A549 (cell line): ENCODE results near the gene RBCK1. TPM values are rescaled to one million over a fixed set of nuclear protein-coding genes. Genes with fewer than 3 reads are reported as not detected.

ENCODE experiments used
- ATAC-seq, 2 experiments: fragments of 200-7000 bp in 1 of 2; fragments of >200 bp in 1 of 2; cut with Nextera tagmentation in 1 of 2; cut with Tn5 transposase in 1 of 2; 3 replicates each; pipeline versions ENCODE4 v1.8.0 to v1.9.1; 2018 to 2020; ENCODE audit warnings: mild to moderate bottlenecking in 1 of 2, moderate library complexity in 1 of 2
- CTCF ChIA-PET: fragments of 300-600 bp; sonication (Branson Sonifier 250); formaldehyde crosslinking; extraction: SDS; loops from one replicate; lab custom pipeline; 2021; ENCODE audit warnings: antibody characterized with exemption, inconsistent platforms; lab: Yijun Ruan, JAX
- POLR2A ChIA-PET: fragments of 350-600 bp; formaldehyde crosslinking; extraction: SDS; loops from one replicate; lab custom pipeline; 2021; ENCODE audit warnings: antibody characterized with exemption, inconsistent platforms; lab: Yijun Ruan, JAX
- DNase-seq, 2 experiments: peaks; one replicate each; pipeline versions ENCODE4 v3.0.0 to v3.0.0-alpha.2; 2011 to 2016; ENCODE audit warnings: low read depth in 1 of 2, low spot score in 1 of 2
- FAIRE-seq: peaks from 2 replicates; lab custom pipeline; 2011; peaks lifted over from hg19 to GRCh38; lab: Jason Lieb, UNC
- H3K27ac ChIP-seq, 2 experiments: fragments of >200 bp; sonication (Bioruptor Twin); formaldehyde crosslinking; 3 replicates each; pipeline ENCODE4 v1.5.1; 2016 to 2017
- H3K4me1 ChIP-seq: fragments of >200 bp; sonication (Bioruptor Twin); formaldehyde crosslinking; 3 replicates; pipeline ENCODE4 v1.6.1; 2016
- H3K4me2 ChIP-seq: fragments of >200 bp; sonication (Bioruptor Twin); formaldehyde crosslinking; 3 replicates; pipeline ENCODE4 v1.6.1; 2016
- H3K4me3 ChIP-seq: fragments of >200 bp; sonication (Bioruptor Twin); formaldehyde crosslinking; 3 replicates; pipeline ENCODE4 v1.5.1; 2016
- H3K9me3 ChIP-seq: fragments of >200 bp; sonication (Bioruptor Twin); formaldehyde crosslinking; 3 replicates; pipeline ENCODE4 v1.6.1; 2016
- ATOH8 ChIP-seq: fragments of 250-450 bp; sonication (Bioruptor Pico); IDR thresholded peaks from 2 replicates; pipeline ENCODE4 v1.5.0; 2020; ENCODE audit warnings: low read depth, mild to moderate bottlenecking, moderate library complexity
- BHLHE40 ChIP-seq: IDR thresholded peaks from 2 replicates; pipeline ENCODE4 v1.6.1; 2012; ENCODE audit warnings: low read depth, low read length, inconsistent platforms
- CEBPB ChIP-seq, 2 experiments: fragments of >200 bp in 1 of 2; sonication (Bioruptor Twin) in 1 of 2; formaldehyde crosslinking in 1 of 2; IDR thresholded peaks; 2 replicates each; pipeline ENCODE4 v1.6.1; 2012 to 2016
- EHMT2 ChIP-seq: fragments of 200-600 bp; sonication (generic); IDR thresholded peaks from 2 replicates; pipeline ENCODE4 v1.6.1; 2016; ENCODE audit warnings: antibody characterized with exemption, low read depth, mild to moderate bottlenecking, moderate library complexity
- ESRRA ChIP-seq: fragments of 150-350 bp; IDR thresholded peaks from 2 replicates; pipeline ENCODE4 v1.6.1; 2014; ENCODE audit warnings: mild to moderate bottlenecking, low read length, borderline replicate concordance
- FOSB ChIP-seq: fragments of 250-450 bp; sonication (Bioruptor Pico); IDR thresholded peaks from 2 replicates; pipeline ENCODE4 v1.5.0; 2020; ENCODE audit warnings: mild to moderate bottlenecking, moderate library complexity
- FOSL2 ChIP-seq, 2 experiments: fragments of 450-650 bp in 1 of 2; fragments of >200 bp in 1 of 2; sonication (Bioruptor Twin) in 1 of 2; formaldehyde crosslinking; IDR thresholded peaks; 2 replicates each; pipeline versions ENCODE4 v1.5.0 to v1.6.1; 2016 to 2020; ENCODE audit warnings: mild to moderate bottlenecking in 1 of 2, moderate library complexity in 1 of 2
- FOXS1 ChIP-seq: fragments of 250-450 bp; sonication (Bioruptor Pico); IDR thresholded peaks from 2 replicates; pipeline ENCODE4 v1.5.0; 2020; ENCODE audit warnings: mild to moderate bottlenecking, moderate library complexity
- GATA3 ChIP-seq: IDR thresholded peaks from 2 replicates; pipeline ENCODE4 v1.6.1; 2012; ENCODE audit warnings: borderline replicate concordance
- HDAC2 ChIP-seq: fragments of 200-600 bp; sonication (generic); IDR thresholded peaks from 2 replicates; pipeline ENCODE4 v1.6.1; 2016
- HEYL ChIP-seq: fragments of 250-450 bp; sonication (Bioruptor Pico); IDR thresholded peaks from 2 replicates; pipeline ENCODE4 v1.8.0; 2021; ENCODE audit warnings: mild to moderate bottlenecking, moderate library complexity
- HMGXB4 ChIP-seq: fragments of 250-450 bp; sonication (Bioruptor Pico); IDR thresholded peaks from 2 replicates; pipeline ENCODE4 v1.5.0; 2021; ENCODE audit warnings: mild to moderate bottlenecking, moderate library complexity, borderline replicate concordance
- HOXB5 ChIP-seq: fragments of 250-450 bp; sonication (Bioruptor Pico); IDR thresholded peaks from 2 replicates; pipeline ENCODE4 v1.5.0; 2020; ENCODE audit warnings: mild to moderate bottlenecking, moderate library complexity
- JUN ChIP-seq, 2 experiments: fragments of >200 bp; sonication (Bioruptor Twin); formaldehyde crosslinking; IDR thresholded peaks; 2 replicates in 1 of 2; 3 replicates in 1 of 2; pipeline ENCODE4 v1.6.1; 2016 to 2017
- MAFK ChIP-seq: fragments of 450-650 bp; IDR thresholded peaks from 2 replicates; pipeline ENCODE4 v1.6.1; 2014; ENCODE audit not compliant: partially characterized antibody
- MAZ ChIP-seq: fragments of 150-350 bp; IDR thresholded peaks from 2 replicates; pipeline ENCODE4 v1.6.1; 2014; ENCODE audit warnings: antibody characterized with exemption, low read depth, low read length, borderline replicate concordance
- MYC ChIP-seq: IDR thresholded peaks from 2 replicates; pipeline ENCODE4 v1.6.1; 2012; ENCODE audit warnings: mild to moderate bottlenecking, inconsistent platforms, low read length, improper control_type of control experiment, borderline replicate concordance
- NR3C1 ChIP-seq: fragments of >200 bp; sonication (Bioruptor Twin); formaldehyde crosslinking; IDR thresholded peaks from 3 replicates; pipeline ENCODE4 v1.6.1; 2017
- POLR2AphosphoS2 ChIP-seq: conservative IDR thresholded peaks from 2 replicates; pipeline ENCODE4 v1.6.1; 2012; ENCODE audit warnings: low read length, improper control_type of control experiment, inconsistent platforms
- RCOR1 ChIP-seq: fragments of 150-350 bp; IDR thresholded peaks from 2 replicates; pipeline ENCODE4 v1.6.1; 2014; ENCODE audit warnings: antibody characterized with exemption, low read length, low read depth
- TFCP2L1 ChIP-seq: fragments of 250-450 bp; sonication (Bioruptor Pico); IDR thresholded peaks from 2 replicates; pipeline ENCODE4 v1.5.0; 2021; ENCODE audit warnings: mild to moderate bottlenecking
- TP53 ChIP-seq: fragments of 250-450 bp; sonication (Bioruptor Pico); IDR thresholded peaks from 2 replicates; pipeline ENCODE4 v1.5.0; 2021; ENCODE audit warnings: mild to moderate bottlenecking, moderate library complexity
- ZC3H11A ChIP-seq: fragments of 450-650 bp; IDR thresholded peaks from 2 replicates; pipeline ENCODE4 v1.6.1; 2014; ENCODE audit warnings: antibody characterized with exemption, mild to moderate bottlenecking
- ZNF302 ChIP-seq: fragments of 250-450 bp; sonication (Bioruptor Pico); IDR thresholded peaks from 2 replicates; pipeline ENCODE4 v1.9.0; 2021; ENCODE audit warnings: inconsistent platforms, mild to moderate bottlenecking, moderate library complexity
- ZSCAN20 ChIP-seq: fragments of 250-450 bp; sonication (Bioruptor Pico); IDR thresholded peaks from 2 replicates; pipeline ENCODE4 v1.8.0; 2022; ENCODE audit warnings: mild to moderate bottlenecking, moderate library complexity
- WGBS: methylation state at CpG from one replicate; pipeline ENCODE4 v1.1.6; 2017; ENCODE audit errors: missing lambda C conversion rate; 5-methylcytosine and 5-hydroxymethylcytosine counted together
- polyA plus RNA-seq, 4 experiments: library from polyadenylated mRNA; depleted of rRNA in 3 of 4; stranded (reverse); fragments of >200 nt; fragmentation: RNase III in 1 of 4; extraction: RNeasy Plus Mini Kit Qiagen cat#74134 plus additional on column Dnase treatment in 1 of 4; gene quantifications; 2 replicates in 3 of 4; 3 replicates in 1 of 4; pipeline ENCODE4 v1.2.3, GENCODE V29; 2011 to 2017
- TF ChIP-seq, protein P1 (sequence below): fragments of >200 bp; sonication (Bioruptor Twin); formaldehyde crosslinking; IDR thresholded peaks from 3 replicates; pipeline ENCODE4 v1.6.1; 2016
- TF ChIP-seq, protein P2 (sequence below): fragments of 150-350 bp; IDR thresholded peaks from 2 replicates; pipeline ENCODE4 v1.6.1; 2014; ENCODE audit warnings: low read depth, mild to moderate bottlenecking, low read length

Gene RBCK1
- polyA plus RNA-seq, 2 of the 4 experiments (the other 2 are of a cell fraction) = 117 to 222 TPM

DNA sequence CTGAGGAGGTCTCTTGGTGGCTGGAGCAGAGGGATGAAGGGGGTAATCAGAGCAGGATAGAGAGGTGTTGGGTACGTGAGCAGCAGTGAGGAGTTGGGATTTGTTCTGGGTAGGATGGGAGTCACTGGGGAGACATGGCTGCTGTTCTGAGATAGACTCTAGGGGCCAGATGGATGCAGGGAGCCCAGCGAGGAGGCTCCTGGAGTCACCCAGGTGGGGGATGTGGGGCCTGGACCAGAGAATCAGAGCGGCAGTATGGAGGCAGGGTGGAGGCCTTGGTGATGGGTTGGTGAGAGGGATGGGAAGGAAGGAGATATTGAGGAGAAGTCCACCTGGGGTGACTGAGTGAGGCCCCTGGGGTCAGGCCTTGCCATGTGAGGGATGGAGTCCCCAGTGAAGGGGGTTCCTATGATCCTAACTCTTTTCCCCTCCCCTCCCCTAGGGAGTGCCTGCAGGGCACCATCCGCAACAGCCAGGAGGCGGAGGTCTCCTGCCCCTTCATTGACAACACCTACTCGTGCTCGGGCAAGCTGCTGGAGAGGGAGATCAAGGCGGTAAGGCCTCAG, 13.7 kb downstream of the RBCK1 start:
- H3K4me3 ChIP-seq = no peak overlapping the region
- FAIRE-seq (no peak), ATAC-seq (no peak; a peak in 1 of 6 replicates), DNase-seq (no peak)
- ChIA-PET CTCF (interaction anchor here (0.8 to 5.7 kb wide), 6 partner anchors 10 to 68 kb away, joined by 3 to 56 read pairs (median 5); partner anchors contain the start of gene TRIB3), POLR2A (interaction anchor here (1.5 kb wide), 1 partner anchor 14 kb away, joined by 5 read pairs; no protein-coding TSS in a partner anchor)
- TF ChIP-seq HMGXB4 (CRISPR knock-in tag) = no peak
- no peak for TF ChIP-seq ZNF302 (CRISPR knock-in tag)
- no peak for TF ChIP-seq FOXS1
- no peak for TF ChIP-seq MYC
- TF ChIP-seq ESRRA = no peak
- no peak for TF ChIP-seq HEYL (CRISPR knock-in tag)
- no peak for TF ChIP-seq TFCP2L1
- TF ChIP-seq HOXB5 (CRISPR knock-in tag) = no peak
- TF ChIP-seq ZC3H11A = no peak
- TF ChIP-seq MAFK = no peak
- TF ChIP-seq ZSCAN20 (CRISPR knock-in tag) = no peak
- no peak for TF ChIP-seq CEBPB (IDR thresholded peaks at IDR 0.05)
- TF ChIP-seq EHMT2 = no peak
- TF ChIP-seq JUN (IDR thresholded peaks at IDR 0.05) = no peak
- TF ChIP-seq, protein P1, sequence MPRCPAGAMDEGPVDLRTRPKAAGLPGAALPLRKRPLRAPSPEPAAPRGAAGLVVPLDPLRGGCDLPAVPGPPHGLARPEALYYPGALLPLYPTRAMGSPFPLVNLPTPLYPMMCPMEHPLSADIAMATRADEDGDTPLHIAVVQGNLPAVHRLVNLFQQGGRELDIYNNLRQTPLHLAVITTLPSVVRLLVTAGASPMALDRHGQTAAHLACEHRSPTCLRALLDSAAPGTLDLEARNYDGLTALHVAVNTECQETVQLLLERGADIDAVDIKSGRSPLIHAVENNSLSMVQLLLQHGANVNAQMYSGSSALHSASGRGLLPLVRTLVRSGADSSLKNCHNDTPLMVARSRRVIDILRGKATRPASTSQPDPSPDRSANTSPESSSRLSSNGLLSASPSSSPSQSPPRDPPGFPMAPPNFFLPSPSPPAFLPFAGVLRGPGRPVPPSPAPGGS = no peak
- no peak for TF ChIP-seq TP53 (CRISPR knock-in tag)
- TF ChIP-seq BHLHE40 = no peak
- no peak for TF ChIP-seq FOSB (CRISPR knock-in tag)
- TF ChIP-seq FOSL2 (IDR thresholded peaks at IDR 0.05) = no peak
- no peak for TF ChIP-seq FOSL2 (CRISPR knock-in tag; IDR thresholded peaks at IDR 0.05)
- TF ChIP-seq POLR2AphosphoS2 = no peak
- no peaks in the 10 kb centered on the region for H3K9me3 ChIP-seq
- H3K27ac ChIP-seq = no peak overlapping the region
- H3K4me2 ChIP-seq = no peak overlapping the region
- H3K4me1 ChIP-seq = peaks cover 19% of the 10 kb centered on the region
- 99% methylated on average over 8 of the region's 8 CpGs for WGBS

- TF ChIP-seq HOXB5 (CRISPR knock-in tag) (no peak), MAZ (no peak), ZC3H11A (no peak), RCOR1 (no peak), ATOH8 (no peak), HDAC2 (no peak), NR3C1 (no peak), GATA3 (no peak)
- TF ChIP-seq, protein P2, sequence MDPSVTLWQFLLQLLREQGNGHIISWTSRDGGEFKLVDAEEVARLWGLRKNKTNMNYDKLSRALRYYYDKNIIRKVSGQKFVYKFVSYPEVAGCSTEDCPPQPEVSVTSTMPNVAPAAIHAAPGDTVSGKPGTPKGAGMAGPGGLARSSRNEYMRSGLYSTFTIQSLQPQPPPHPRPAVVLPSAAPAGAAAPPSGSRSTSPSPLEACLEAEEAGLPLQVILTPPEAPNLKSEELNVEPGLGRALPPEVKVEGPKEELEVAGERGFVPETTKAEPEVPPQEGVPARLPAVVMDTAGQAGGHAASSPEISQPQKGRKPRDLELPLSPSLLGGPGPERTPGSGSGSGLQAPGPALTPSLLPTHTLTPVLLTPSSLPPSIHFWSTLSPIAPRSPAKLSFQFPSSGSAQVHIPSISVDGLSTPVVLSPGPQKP = no peak
- no peak for DNase-seq
- WGBS = 88% methylated on average over 2 of the region's 2 CpGs
- Histone ChIP-seq H3K4me2 (no peak overlapping the region), H3K4me3 (no peak overlapping the region), H3K27ac (no peak overlapping the region), H3K9me3 (no peaks in the 10 kb centered on the region), H3K4me1 (peaks cover 10% of the 10 kb centered on the region)
- no peak for ATAC-seq
- ChIA-PET POLR2A (interaction anchor here (1.2 kb wide), 1 partner anchor 64 kb away, joined by 4 read pairs; no protein-coding TSS in a partner anchor), CTCF (interaction anchor here (0.6 to 28.5 kb wide), 7 partner anchors 13 to 102 kb away, joined by 3 to 1229 read pairs (median 21); partner anchors contain the start of genes NRSN2 and TRIB3)
- no peak for FAIRE-seq
These were observed 18.5 kb downstream of the RBCK1 start for GRCh38 chr20:426566-426965.
